ENCODE results near the gene LAMP1. TPM values are rescaled to one million over a fixed set of nuclear protein-coding genes. Genes with fewer than 3 reads are reported as not detected.
A peak's percentile ranks its signal among the peaks of the same experiment; 100 is the strongest.
"Not testable (repeated sequence)": the region's sequence is repeated elsewhere in the genome, so short reads cannot be mapped to it uniquely, and the experiment has no call there.

Gene LAMP1
- total RNA-seq = 211 and 223 TPM in 2 replicates
- 429 TPM for polyA plus RNA-seq (2012)

- DNase-seq (ENCODE audit: low read depth) = peak; percentile 97
These were observed at the start of gene LAMP1 for GRCh38 chr13:113296823-113297369. LAMP1 (plus strand) TSS chr13:113297239; CDS start chr13:113297435, 196 bp downstream.

- DNase-seq (ENCODE audit: low read depth) = no peak
These were observed 44.4 kb upstream of the LAMP1 start for GRCh38 chr13:113252516-113253095.

GRCh38 chr13:113257908-113258307 is 39.1 kb upstream of the LAMP1 start:
- DNase-seq (ENCODE audit: low read depth) = not testable (repeated sequence)

- no peak for DNase-seq (ENCODE audit: low read depth)
These were observed 38.6 kb upstream of the LAMP1 start for GRCh38 chr13:113258321-113259054.

GRCh38 chr13:113260996-113261395 is 36.0 kb upstream of the LAMP1 start:
- no peak for DNase-seq (ENCODE audit: low read depth)

- not testable (repeated sequence) for DNase-seq (ENCODE audit: low read depth)
These were observed 34.0 kb upstream of the LAMP1 start for GRCh38 chr13:113263016-113263415.

GRCh38 chr13:113267642-113268405 is 29.2 kb upstream of the LAMP1 start:
- no peak for DNase-seq (ENCODE audit: low read depth)

- DNase-seq (ENCODE audit: low read depth) = no peak
These were observed 25.0 kb upstream of the LAMP1 start for GRCh38 chr13:113272031-113272430.

GRCh38 chr13:113272701-113273181 is 24.3 kb upstream of the LAMP1 start:
- no peak for DNase-seq (ENCODE audit: low read depth)

GRCh38 chr13:113273321-113273720 is 23.7 kb upstream of the LAMP1 start:
- DNase-seq (ENCODE audit: low read depth) = no peak

GRCh38 chr13:113273851-113274590 is 23.0 kb upstream of the LAMP1 start:
- no peak for DNase-seq (ENCODE audit: low read depth)

GRCh38 chr13:113274721-113275120 is 22.3 kb upstream of the LAMP1 start:
- no peak for DNase-seq (ENCODE audit: low read depth)

GRCh38 chr13:113275387-113275786 is 21.7 kb upstream of the LAMP1 start:
- DNase-seq (ENCODE audit: low read depth) = peak; percentile 78

- no peak for DNase-seq (ENCODE audit: low read depth)
These were observed 16.9 kb upstream of the LAMP1 start for GRCh38 chr13:113280126-113280525.

GRCh38 chr13:113283904-113284303 is 13.1 kb upstream of the LAMP1 start:
- DNase-seq (ENCODE audit: low read depth) = no peak

GRCh38 chr13:113288880-113289279 is 8.2 kb upstream of the LAMP1 start:
- no peak for DNase-seq (ENCODE audit: low read depth)

GRCh38 chr13:113291129-113291528 is 5.9 kb upstream of the LAMP1 start:
- no peak for DNase-seq (ENCODE audit: low read depth)

- DNase-seq (ENCODE audit: low read depth) = peak; percentile 67
These were observed 4.8 kb upstream of the LAMP1 start for GRCh38 chr13:113292021-113292862.

GRCh38 chr13:113293686-113294085 is 3.4 kb upstream of the LAMP1 start:
- no peak for DNase-seq (ENCODE audit: low read depth)

GRCh38 chr13:113295776-113296175 is 1.3 kb upstream of the LAMP1 start:
- no peak for DNase-seq (ENCODE audit: low read depth)
